HuH-7 (cell line): Measurements from ENCODE around the gene GNG14.
"Not testable (repeated sequence)": the region's sequence is repeated elsewhere in the genome, so short reads cannot be mapped to it uniquely, and the experiment has no call there.

Experiments used
- DNase-seq: peaks from one replicate; pipeline ENCODE4 v3.0.0; 2011; ENCODE audit warnings: low spot score

Gene GNG14

GRCh38 chr19:12696366-12697335, 8.9 kb downstream of the GNG14 start, which contains the start of gene FBXW9:
Gene FBXW9 (minus strand): TSS chr19:12696631. CDS start chr19:12696581, 50 bp downstream.
- DNase-seq: peak; percentile 95

- DNase-seq: not testable (repeated sequence)
Measured at GRCh38 chr19:12697425-12697824, 9.6 kb downstream of the GNG14 start.

- no peak for DNase-seq
Measured at GRCh38 chr19:12698138-12698537, 10.3 kb downstream of the GNG14 start.

- DNase-seq: no peak
Measured at GRCh38 chr19:12701596-12702282, 13.9 kb downstream of the GNG14 start.

- DNase-seq: peak; percentile 43
Measured at GRCh38 chr19:12703046-12703445, 15.2 kb downstream of the GNG14 start.

GRCh38 chr19:12705169-12705568, 17.4 kb downstream of the GNG14 start:
- DNase-seq: no peak

- DNase-seq: no peak
Measured at GRCh38 chr19:12705654-12706331, 18.0 kb downstream of the GNG14 start.

- no peak for DNase-seq
Measured at GRCh38 chr19:12706332-12706718, 18.5 kb downstream of the GNG14 start.

GRCh38 chr19:12708641-12709040, 20.8 kb downstream of the GNG14 start:
- no peak for DNase-seq

GRCh38 chr19:12711187-12711586, 23.4 kb downstream of the GNG14 start:
- no peak for DNase-seq

GRCh38 chr19:12712077-12712476, 24.3 kb downstream of the GNG14 start:
- not testable (repeated sequence) for DNase-seq

- DNase-seq: not testable (repeated sequence)
Measured at GRCh38 chr19:12713304-12713703, 25.5 kb downstream of the GNG14 start.

GRCh38 chr19:12715102-12715501, 27.3 kb downstream of the GNG14 start:
- DNase-seq: no peak

- DNase-seq: no peak
Measured at GRCh38 chr19:12715929-12716328, 28.1 kb downstream of the GNG14 start.

GRCh38 chr19:12720296-12720695, 32.5 kb downstream of the GNG14 start:
- no peak for DNase-seq

GRCh38 chr19:12720851-12721655, 33.3 kb downstream of the GNG14 start:
- DNase-seq: no peak

GRCh38 chr19:12721656-12722565, 34.1 kb downstream of the GNG14 start:
- DNase-seq: peak; percentile 64

GRCh38 chr19:12722566-12723380, 35.0 kb downstream of the GNG14 start:
- DNase-seq: peak; percentile 99

GRCh38 chr19:12723381-12723640, 35.5 kb downstream of the GNG14 start:
- DNase-seq: no peak
